ENCODE measurements around the gene IPO4. TPM values are rescaled to one million over a fixed set of nuclear protein-coding genes. Genes with fewer than 3 reads are reported as not detected.

IPO4 gene
- total and polyA plus RNA-seq, 7 donors: 3.0 to 37.1 (median 12.8) TPM

DNA sequence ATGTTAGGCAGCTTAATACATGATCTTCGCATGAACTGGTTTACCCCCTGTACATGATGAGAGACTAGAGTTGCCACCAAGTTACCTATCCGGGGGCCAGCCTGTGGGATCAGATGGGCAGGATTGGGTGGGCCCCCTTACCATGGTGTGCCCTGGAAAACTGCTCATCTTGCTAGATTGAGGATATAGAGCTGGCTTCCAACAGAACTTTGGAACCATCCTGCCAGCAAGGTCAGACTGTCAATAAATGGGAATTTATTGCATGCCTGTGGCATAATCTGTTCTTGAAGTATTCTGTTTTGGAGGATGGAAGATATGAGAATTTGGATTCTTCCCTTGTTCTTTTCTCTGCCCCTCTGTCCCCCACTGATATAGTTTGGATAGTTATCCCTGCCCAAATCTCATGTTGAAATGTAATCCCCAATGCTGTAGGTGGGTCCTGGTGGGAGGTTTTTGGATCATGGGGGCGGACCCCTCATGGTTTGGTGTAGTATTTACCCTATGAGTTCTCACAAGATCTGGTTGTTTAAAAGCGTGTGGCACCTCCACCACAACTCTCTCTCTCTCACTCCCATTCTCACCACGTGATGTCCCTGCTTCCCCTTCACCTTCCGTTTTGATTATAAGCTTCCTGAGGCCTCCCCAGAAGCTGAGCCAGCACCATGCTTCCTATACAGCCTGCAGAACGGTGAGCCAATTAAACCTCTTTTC, 10.4 kb upstream of the IPO4 start:
- Histone ChIP-seq H3K9me3 (no peaks in the 10 kb centered on the region), H3K27ac (no peak overlapping the region), H3K4me1 (peaks cover 0 to 29% (median 25%) of the 10 kb centered on the region in 4 donors), H3K4me3 (no peak overlapping the region), H3K36me3 (peaks cover 0 to 30% (median 3%) of the 10 kb centered on the region in 4 donors), H3K27me3 (no peaks in the 10 kb centered on the region)
- DNase-seq: peak; percentile 20
- TF ChIP-seq EP300 (IDR thresholded peaks at IDR 0.05) (no peak), POLR2AphosphoS5 (IDR thresholded peaks at IDR 0.05) (no peak), POLR2A (IDR thresholded peaks at IDR 0.05) (no peak)
- TF ChIP-seq, protein P1, sequence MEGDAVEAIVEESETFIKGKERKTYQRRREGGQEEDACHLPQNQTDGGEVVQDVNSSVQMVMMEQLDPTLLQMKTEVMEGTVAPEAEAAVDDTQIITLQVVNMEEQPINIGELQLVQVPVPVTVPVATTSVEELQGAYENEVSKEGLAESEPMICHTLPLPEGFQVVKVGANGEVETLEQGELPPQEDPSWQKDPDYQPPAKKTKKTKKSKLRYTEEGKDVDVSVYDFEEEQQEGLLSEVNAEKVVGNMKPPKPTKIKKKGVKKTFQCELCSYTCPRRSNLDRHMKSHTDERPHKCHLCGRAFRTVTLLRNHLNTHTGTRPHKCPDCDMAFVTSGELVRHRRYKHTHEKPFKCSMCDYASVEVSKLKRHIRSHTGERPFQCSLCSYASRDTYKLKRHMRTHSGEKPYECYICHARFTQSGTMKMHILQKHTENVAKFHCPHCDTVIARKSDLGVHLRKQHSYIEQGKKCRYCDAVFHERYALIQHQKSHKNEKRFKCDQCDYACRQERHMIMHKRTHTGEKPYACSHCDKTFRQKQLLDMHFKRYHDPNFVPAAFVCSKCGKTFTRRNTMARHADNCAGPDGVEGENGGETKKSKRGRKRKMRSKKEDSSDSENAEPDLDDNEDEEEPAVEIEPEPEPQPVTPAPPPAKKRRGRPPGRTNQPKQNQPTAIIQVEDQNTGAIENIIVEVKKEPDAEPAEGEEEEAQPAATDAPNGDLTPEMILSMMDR (IDR thresholded peaks at IDR 0.05): no peak
- intact Hi-C loops (cut with DNase I): no loop called here
- WGBS, 2 donors: 72 to 80% methylated on average over 7 of the region's 7 CpGs

DNA sequence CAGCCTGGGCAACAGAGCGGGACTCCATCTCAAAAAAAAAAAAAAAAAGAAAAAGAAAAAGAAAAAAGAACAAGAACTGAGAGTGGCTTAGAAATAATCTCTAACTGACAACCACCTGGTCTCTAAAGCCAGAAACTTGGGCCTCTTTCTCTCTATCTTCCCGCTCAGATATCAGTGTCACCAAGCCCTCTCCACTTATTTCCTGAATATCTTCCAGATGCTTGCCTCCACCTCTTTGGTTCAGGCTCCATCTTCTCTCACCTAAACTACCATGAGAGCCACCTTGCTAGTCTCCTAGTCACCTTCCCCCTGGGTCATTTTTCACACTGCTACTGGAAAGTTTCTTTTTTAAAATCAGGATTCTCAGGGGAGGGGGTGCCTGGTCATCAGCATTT, 8.4 kb upstream of the IPO4 start:
- no peak for TF ChIP-seq POLR2A (IDR thresholded peaks at IDR 0.05)
- TF ChIP-seq, protein P1 (IDR thresholded peaks at IDR 0.05): no peak
- TF ChIP-seq EP300 (IDR thresholded peaks at IDR 0.05): no peak
- no peak for TF ChIP-seq POLR2AphosphoS5 (IDR thresholded peaks at IDR 0.05)
- H3K9me3 ChIP-seq: no peaks in the 10 kb centered on the region
- H3K4me3 ChIP-seq: no peak overlapping the region
- no peaks in the 10 kb centered on the region for H3K27me3 ChIP-seq
- 78 to 94% methylated on average over 2 of the region's 2 CpGs for WGBS, 2 donors
- H3K4me1 ChIP-seq: peaks cover 0 to 31% (median 26%) of the 10 kb centered on the region in 4 donors
- peaks cover 0 to 29% (median 15%) of the 10 kb centered on the region in 4 donors for H3K36me3 ChIP-seq
- intact Hi-C loops (cut with DNase I): no loop called here
- no peak for DNase-seq
- no peak overlapping the region for H3K27ac ChIP-seq

DNA sequence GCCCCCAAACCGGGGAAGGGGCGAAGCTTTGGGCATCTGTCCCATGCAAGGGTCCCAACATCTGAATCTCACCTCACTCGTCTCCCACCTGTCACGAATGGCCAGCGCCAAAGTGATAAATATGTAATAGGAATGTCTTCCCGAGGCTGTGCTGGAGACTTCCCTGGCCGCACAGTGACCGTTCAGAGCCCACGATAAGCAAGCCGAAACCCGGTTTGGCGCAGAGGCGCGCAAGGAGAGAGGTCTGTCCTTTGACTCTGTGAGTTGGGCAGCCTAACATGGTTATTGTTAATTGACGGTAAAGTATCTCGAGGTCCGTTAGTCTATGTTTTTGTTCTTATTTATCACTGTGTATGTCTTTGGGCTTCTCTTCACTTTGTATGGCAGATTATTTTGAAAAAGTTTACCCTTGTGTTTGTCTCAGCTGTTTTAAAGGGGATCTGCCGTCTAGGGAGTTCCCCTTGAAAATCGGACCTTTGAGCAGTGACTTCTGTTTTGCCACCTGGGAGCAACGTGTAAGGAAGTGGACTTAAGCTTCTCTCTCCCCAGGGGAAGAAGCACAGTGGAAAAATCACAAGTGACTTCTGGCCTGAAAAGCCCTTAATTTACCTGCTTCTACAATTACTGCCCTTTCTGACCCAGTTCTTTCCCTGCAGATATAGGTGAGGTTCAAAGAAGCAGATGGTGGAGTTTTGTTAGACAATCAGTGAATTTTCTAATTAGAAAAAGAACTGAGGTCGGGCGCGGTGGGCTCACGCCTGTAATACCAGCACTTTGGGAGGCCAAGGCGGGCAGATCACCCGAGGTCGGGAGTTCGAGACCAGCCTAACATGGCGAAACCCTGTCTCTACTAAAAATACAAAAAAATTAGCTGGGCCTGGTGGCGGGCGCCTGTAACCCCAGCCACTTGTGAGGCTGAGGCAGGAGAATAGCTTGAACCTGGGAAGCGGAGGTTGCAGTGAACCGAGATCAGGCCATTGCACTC, 7.7 kb upstream of the IPO4 start:
- Histone ChIP-seq H3K27ac (peak overlapping the region; percentile 86 to 98 (median 96)), H3K36me3 (peaks cover 0 to 31% (median 18%) of the 10 kb centered on the region in 4 donors), H3K4me3 (peak overlapping the region; percentile 66 to 91 (median 84)), H3K27me3 (no peaks in the 10 kb centered on the region), H3K4me1 (peaks cover 0 to 31% (median 26%) of the 10 kb centered on the region in 4 donors), H3K9me3 (no peaks in the 10 kb centered on the region)
- DNase-seq: no peak
- 34 to 35% methylated on average over 33 of the region's 33 CpGs for WGBS, 2 donors
- TF ChIP-seq POLR2AphosphoS5 (IDR thresholded peaks at IDR 0.05) (no peak), POLR2A (IDR thresholded peaks at IDR 0.05) (no peak), EP300 (IDR thresholded peaks at IDR 0.05) (no peak)
- TF ChIP-seq, protein P1 (IDR thresholded peaks at IDR 0.05): no peak
- intact Hi-C loops (cut with DNase I): no loop called here

DNA sequence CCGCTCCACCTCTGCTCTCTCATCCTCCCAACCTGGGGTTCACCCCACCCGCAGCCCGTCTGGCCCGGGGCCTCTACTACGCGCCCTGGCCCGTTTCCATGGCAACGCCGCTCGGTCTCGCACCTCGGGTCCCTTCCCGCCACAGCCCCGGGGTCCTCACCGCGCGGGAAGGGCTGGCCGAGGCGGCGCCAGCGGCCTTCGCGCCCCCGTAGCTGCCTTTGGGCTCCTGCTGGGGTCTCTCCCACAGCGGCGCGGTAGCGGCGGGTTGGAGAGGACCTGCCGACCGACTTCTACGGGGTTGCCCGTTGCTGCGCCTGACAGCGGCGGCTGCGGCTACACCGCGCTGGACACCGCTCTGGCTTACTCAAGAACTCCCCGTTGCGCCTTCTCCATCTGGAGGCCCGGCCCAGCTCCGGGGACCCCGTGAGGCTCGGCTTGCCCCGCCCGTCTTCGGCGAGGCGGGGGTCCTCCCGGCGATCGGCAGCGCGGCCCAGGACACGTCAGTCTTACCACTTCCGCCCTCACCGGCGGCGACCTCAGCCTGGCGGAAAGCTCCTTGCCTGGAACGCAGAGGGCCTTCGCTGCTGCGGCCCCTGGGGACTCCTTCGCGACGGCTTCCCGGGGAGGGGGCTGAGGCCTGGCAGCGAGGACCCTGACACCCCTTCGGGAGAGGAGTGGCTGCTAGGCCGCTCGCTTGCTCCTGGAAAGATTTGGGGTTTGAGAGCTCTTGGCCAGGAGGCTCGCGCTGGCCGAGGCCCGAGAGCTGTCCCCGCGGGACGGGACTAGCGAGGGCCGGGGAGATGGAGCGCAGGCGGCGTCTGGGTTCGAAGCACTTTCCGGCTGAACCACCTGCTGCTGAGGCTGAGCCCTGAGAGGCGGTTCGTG, 6.8 kb upstream of the IPO4 start, which contains the start of gene TM9SF1:
TSS of gene TM9SF1 (minus strand) at position 256 of the 885 bp plus-strand sequence. CDS start 422 bp downstream, outside the sequence.
- intact Hi-C loops (cut with DNase I): loop anchor here (2.0 kb wide), 1 partner anchor 17 kb away; the partner anchor contains the start of gene CHMP4A
- 0% methylated on average over 89 of the region's 89 CpGs for WGBS, 2 donors

More for the DNA sequence above, 6.8 kb upstream of the IPO4 start, which contains the start of gene TM9SF1:
- peak; percentile 94 for DNase-seq
- Histone ChIP-seq H3K27me3 (no peaks in the 10 kb centered on the region), H3K4me3 (peak within 1 kb of the TSS; percentile 66 to 91 (median 84)), H3K36me3 (peaks cover 0 to 32% (median 16%) of the 10 kb centered on the region in 4 donors), H3K9me3 (no peaks in the 10 kb centered on the region), H3K4me1 (peaks cover 0 to 31% (median 26%) of the 10 kb centered on the region in 4 donors), H3K27ac (peak within 1 kb of the TSS; percentile 86 to 98 (median 96))
- TF ChIP-seq POLR2AphosphoS5 (IDR thresholded peaks at IDR 0.05) (peak; percentile 85 to 93 (median 90)), POLR2A (IDR thresholded peaks at IDR 0.05) (peak; percentile 51 to 57), EP300 (IDR thresholded peaks at IDR 0.05) (no peak)
- TF ChIP-seq, protein P1 (IDR thresholded peaks at IDR 0.05): no peak
